Adrenal gland (tissue), 5 donors: ENCODE results near the gene MARK3.

Source experiments
- POLR2A ChIP-seq, 2 donors: fragments of 450-650 bp; IDR thresholded peaks; one replicate each; pipeline ENCODE4 v1.6.1; 2017; ENCODE audit warnings: antibody characterized with exemption in 2 of 2, mild to moderate bottlenecking in 2 of 2, moderate library complexity in 1 of 2
- TF ChIP-seq, protein P1 (sequence below), 6 experiments: fragments of 450-650 bp in 4 of 6; fragments of 200-600 bp in 2 of 6; sonication (generic) in 1 of 6; IDR thresholded peaks; 1 replicate in 5 of 6; 2 replicates in 1 of 6; pipeline versions ENCODE4 v1.5.1 to v1.8.0; 2016 to 2021; ENCODE audit warnings: antibody characterized with exemption in 6 of 6, mild to moderate bottlenecking in 2 of 6, moderate library complexity in 1 of 6
- donor health status: DM: no; HTN: no; CAD: no.

DNA sequence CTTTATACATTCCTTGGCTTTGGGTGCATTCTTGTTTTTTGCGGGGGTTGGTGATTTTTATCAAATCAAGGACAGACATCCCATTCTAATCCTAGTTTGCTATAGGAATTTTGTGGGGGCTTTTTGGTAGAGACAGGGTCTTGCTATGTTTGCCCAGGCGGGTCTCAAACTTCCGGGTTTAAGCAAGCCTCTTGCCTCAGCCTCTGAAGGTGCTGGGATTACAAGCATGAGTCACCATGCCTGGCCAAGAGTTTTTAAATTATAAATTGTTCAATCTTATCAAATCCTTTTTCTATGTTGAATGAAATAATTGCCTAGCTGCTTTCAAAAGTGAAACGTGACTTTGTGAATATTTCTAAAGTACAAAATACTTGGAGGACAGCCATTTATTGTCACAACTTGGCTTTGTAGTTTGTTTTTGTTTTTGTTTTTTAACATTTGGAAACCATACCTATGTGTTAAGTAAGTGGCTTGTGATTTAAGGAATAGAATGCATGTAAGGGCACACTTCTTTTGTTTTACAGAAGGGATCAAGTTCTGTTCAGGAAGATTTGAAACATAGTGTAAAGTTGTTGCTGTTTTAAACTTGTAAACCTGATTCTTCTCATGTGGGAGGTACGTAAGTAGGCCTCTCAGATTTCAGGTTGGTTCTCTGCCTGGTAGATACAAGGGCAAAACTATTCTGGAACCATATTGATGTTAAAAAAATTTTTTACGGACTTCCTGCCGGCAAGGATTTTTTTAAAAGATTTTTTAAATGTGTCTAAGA lies 13.4 kb downstream of the MARK3 start:
- TF ChIP-seq, protein P1, sequence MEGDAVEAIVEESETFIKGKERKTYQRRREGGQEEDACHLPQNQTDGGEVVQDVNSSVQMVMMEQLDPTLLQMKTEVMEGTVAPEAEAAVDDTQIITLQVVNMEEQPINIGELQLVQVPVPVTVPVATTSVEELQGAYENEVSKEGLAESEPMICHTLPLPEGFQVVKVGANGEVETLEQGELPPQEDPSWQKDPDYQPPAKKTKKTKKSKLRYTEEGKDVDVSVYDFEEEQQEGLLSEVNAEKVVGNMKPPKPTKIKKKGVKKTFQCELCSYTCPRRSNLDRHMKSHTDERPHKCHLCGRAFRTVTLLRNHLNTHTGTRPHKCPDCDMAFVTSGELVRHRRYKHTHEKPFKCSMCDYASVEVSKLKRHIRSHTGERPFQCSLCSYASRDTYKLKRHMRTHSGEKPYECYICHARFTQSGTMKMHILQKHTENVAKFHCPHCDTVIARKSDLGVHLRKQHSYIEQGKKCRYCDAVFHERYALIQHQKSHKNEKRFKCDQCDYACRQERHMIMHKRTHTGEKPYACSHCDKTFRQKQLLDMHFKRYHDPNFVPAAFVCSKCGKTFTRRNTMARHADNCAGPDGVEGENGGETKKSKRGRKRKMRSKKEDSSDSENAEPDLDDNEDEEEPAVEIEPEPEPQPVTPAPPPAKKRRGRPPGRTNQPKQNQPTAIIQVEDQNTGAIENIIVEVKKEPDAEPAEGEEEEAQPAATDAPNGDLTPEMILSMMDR (IDR thresholded peaks at IDR 0.05), result no peak
- TF ChIP-seq POLR2A (IDR thresholded peaks at IDR 0.05), result no peak
